HEK293T (cell line): ENCODE measurements around the gene HDAC5.

ENCODE experiments used
- CTCF ChIA-PET: fragments of 350-600 bp; formaldehyde crosslinking; extraction: SDS; loops from one replicate; lab custom pipeline; 2021; ENCODE audit warnings: antibody characterized with exemption, inconsistent platforms; lab: Yijun Ruan, JAX
- POLR2A ChIA-PET: fragments of 350-600 bp; formaldehyde crosslinking; extraction: SDS; loops from one replicate; lab custom pipeline; 2020; ENCODE audit warnings: antibody characterized with exemption, inconsistent platforms; lab: Yijun Ruan, JAX
- DNase-seq: peaks from one replicate; pipeline ENCODE4 v3.0.0; 2012; ENCODE audit warnings: mixed read lengths; ENCODE audit errors: extremely low spot score
- ARNT ChIP-seq: fragments of 450-650 bp; IDR thresholded peaks from 2 replicates; pipeline ENCODE4 v1.6.1; 2017; ENCODE audit warnings: mild to moderate bottlenecking
- BHLHE40 ChIP-seq: fragments of 450-650 bp; IDR thresholded peaks from 2 replicates; pipeline ENCODE4 v1.6.1; 2016; ENCODE audit warnings: mild to moderate bottlenecking, moderate library complexity, borderline replicate concordance
- CTBP1 ChIP-seq: fragments of 450-650 bp; IDR thresholded peaks from 2 replicates; pipeline ENCODE4 v1.6.1; 2016; ENCODE audit warnings: borderline replicate concordance
- ELF4 ChIP-seq: fragments of 450-650 bp; IDR thresholded peaks from 2 replicates; pipeline ENCODE4 v1.6.1; 2017; ENCODE audit warnings: antibody characterized with exemption
- FOXA1 ChIP-seq: fragments of 450-650 bp; IDR thresholded peaks from 2 replicates; pipeline ENCODE4 v1.6.1; 2016; ENCODE audit warnings: mild to moderate bottlenecking
- FOXK2 ChIP-seq: fragments of 450-650 bp; IDR thresholded peaks from 2 replicates; pipeline ENCODE4 v1.6.1; 2016; ENCODE audit warnings: mild to moderate bottlenecking
- FOXM1 ChIP-seq: fragments of 450-650 bp; IDR thresholded peaks from 2 replicates; pipeline ENCODE4 v1.6.1; 2017; ENCODE audit warnings: mild to moderate bottlenecking, borderline replicate concordance
- HDGF ChIP-seq: fragments of 450-650 bp; IDR thresholded peaks from 2 replicates; pipeline ENCODE4 v1.6.1; 2017; ENCODE audit warnings: antibody characterized with exemption, borderline replicate concordance
- L3MBTL2 ChIP-seq: fragments of 450-650 bp; conservative IDR thresholded peaks from 2 replicates; pipeline ENCODE4 v1.6.1; 2016; ENCODE audit warnings: mild to moderate bottlenecking
- LEF1 ChIP-seq: fragments of 450-650 bp; IDR thresholded peaks from 2 replicates; pipeline ENCODE4 v1.6.1; 2017; ENCODE audit warnings: mild to moderate bottlenecking, borderline replicate concordance
- NFRKB ChIP-seq: fragments of 450-650 bp; IDR thresholded peaks from 2 replicates; pipeline ENCODE4 v1.6.1; 2016; ENCODE audit warnings: mild to moderate bottlenecking, moderate library complexity
- PKNOX1 ChIP-seq: fragments of 450-650 bp; IDR thresholded peaks from 2 replicates; pipeline ENCODE4 v1.6.1; 2016
- SP1 ChIP-seq: fragments of 450-650 bp; IDR thresholded peaks from 2 replicates; pipeline ENCODE4 v1.6.1; 2017
- SUZ12 ChIP-seq: fragments of 450-650 bp; IDR thresholded peaks from 2 replicates; pipeline ENCODE4 v1.6.1; 2016; ENCODE audit warnings: mild to moderate bottlenecking
- TARDBP ChIP-seq: fragments of 450-650 bp; IDR thresholded peaks from 2 replicates; pipeline ENCODE4 v1.6.1; 2016
- ZNF384 ChIP-seq: fragments of 450-650 bp; IDR thresholded peaks from 2 replicates; pipeline ENCODE4 v1.6.1; 2016

Gene HDAC5

GRCh38 chr17:44123356-44124117 lies at the start of gene HDAC5:
HDAC5 (minus strand) TSS chr17:44123641; CDS start chr17:44117515, 6,126 bp downstream.
- no peak for TF ChIP-seq ARNT
- peak; percentile 33; the same call in 1 of the 2 replicates for TF ChIP-seq CTBP1
- no peak for TF ChIP-seq NFRKB
- TF ChIP-seq LEF1, result no peak
- TF ChIP-seq SP1, result no peak
- no peak for TF ChIP-seq FOXM1
- TF ChIP-seq ELF4, result no peak
- TF ChIP-seq FOXA1, result no peak
- TF ChIP-seq BHLHE40, result no peak
- peak; percentile 32; the same call in 1 of the 2 replicates for TF ChIP-seq PKNOX1
- CTCF ChIA-PET, result interaction anchor here (0.5 to 2.3 kb wide), 11 partner anchors 8 to 584 kb away, joined by 3 to 11 read pairs (median 4); partner anchors contain the start of gene HROB
- DNase-seq, result peak; percentile 95
- POLR2A ChIA-PET, result interaction anchor here (0.6 to 3.2 kb wide), 22 partner anchors 8 to 203 kb away, joined by 3 to 20 read pairs (median 4); partner anchors contain the start of genes ATXN7L3, G6PC3, LSM12 and SLC25A39

GRCh38 chr17:44171931-44172455 lies 48.6 kb upstream of the HDAC5 start:
- CTCF ChIA-PET, result interaction anchor here (1.1 to 1.8 kb wide), 3 partner anchors 21 to 131 kb away, joined by 3 to 5 read pairs (median 3); no protein-coding TSS in a partner anchor
- POLR2A ChIA-PET, result interaction anchor here (0.6 to 2.4 kb wide), 4 partner anchors 14 to 1470 kb away, joined by 3 to 9 read pairs (median 4); partner anchors contain the start of genes LSM12 and TMUB2
- no peak for DNase-seq

GRCh38 chr17:44170499-44171201 lies 47.2 kb upstream of the HDAC5 start, which contains the start of gene ASB16:
ASB16 (plus strand) TSS chr17:44170704; CDS start chr17:44170790, 86 bp downstream.
- ChIA-PET CTCF (interaction anchor here (1.1 kb wide), 1 partner anchor 20 kb away, joined by 3 read pairs; no protein-coding TSS in a partner anchor), POLR2A (interaction anchor here (2.4 kb wide), 1 partner anchor 15 kb away, joined by 9 read pairs; the partner anchor contains the start of gene TMUB2)
- no peak for DNase-seq
- TF ChIP-seq FOXK2 (no peak), L3MBTL2 (no peak), ELF4 (no peak), NFRKB (no peak), FOXA1 (no peak), LEF1 (no peak), FOXM1 (no peak), PKNOX1 (no peak), ARNT (no peak), HDGF (no peak), SUZ12 (no peak)

More at GRCh38 chr17:44171931-44172455, 48.6 kb upstream of the HDAC5 start:
- TF ChIP-seq LEF1 (no peak), SUZ12 (no peak), L3MBTL2 (no peak), CTBP1 (no peak), BHLHE40 (no peak), ZNF384 (no peak), ARNT (no peak), ELF4 (no peak), FOXK2 (no peak), HDGF (no peak), PKNOX1 (no peak), SP1 (no peak), TARDBP (no peak), FOXM1 (no peak), FOXA1 (no peak), NFRKB (no peak)

- TF ChIP-seq SUZ12 (no peak), CTBP1 (no peak), HDGF (no peak), ELF4 (no peak), FOXK2 (no peak), FOXA1 (no peak), LEF1 (no peak), FOXM1 (no peak), TARDBP (no peak), NFRKB (no peak), SP1 (no peak), BHLHE40 (no peak), PKNOX1 (no peak), L3MBTL2 (no peak)
- POLR2A ChIA-PET, result no interaction called here
- CTCF ChIA-PET, result interaction anchor here (0.6 to 3.1 kb wide), 3 partner anchors 14 to 19 kb away, joined by 11 to 17 read pairs (median 11); no protein-coding TSS in a partner anchor
- DNase-seq, result no peak
Measured at GRCh38 chr17:44170135-44170498, 46.7 kb upstream of the HDAC5 start.
